Measurements from ENCODE around the gene ZBTB21.
A peak's percentile ranks its signal among the peaks of the same experiment; 100 is the strongest.

ZBTB21 gene

DNA sequence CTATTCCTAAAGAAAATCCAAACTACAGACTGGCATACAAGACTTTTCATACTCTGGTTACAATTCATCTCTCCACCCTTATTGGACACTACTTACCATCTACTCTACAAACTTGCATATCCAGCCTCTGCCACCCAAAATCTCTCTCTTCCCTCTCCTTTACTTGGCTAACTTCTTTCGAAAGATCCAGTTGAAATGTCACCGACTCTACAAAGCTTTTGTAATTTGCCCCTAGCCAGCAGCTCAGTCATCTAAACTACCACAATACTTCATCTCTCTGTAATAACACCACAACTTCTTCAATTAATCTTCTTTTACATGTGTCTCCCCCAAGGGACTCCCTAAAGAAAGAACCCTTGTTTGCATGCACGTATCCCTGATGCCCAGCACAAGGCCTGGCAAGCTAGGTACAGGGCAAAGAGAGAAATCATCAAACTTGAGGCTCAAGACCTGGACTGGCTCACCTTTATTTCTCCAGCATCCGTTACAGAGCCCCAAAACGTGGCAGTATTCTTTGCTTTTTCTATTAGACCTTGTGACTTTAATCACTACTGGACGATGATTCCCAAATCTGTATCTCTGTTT lies 2.7 kb downstream of the ZBTB21 start:
- DNase-seq (ENCODE audit: low read depth), result no peak
- TF ChIP-seq CTCF (IDR thresholded peaks at IDR 0.05; ENCODE audit: insufficient read depth, low read depth, low read length, missing control alignments), result no peak

GRCh38 chr21:42006765-42007164 lies 3.4 kb downstream of the ZBTB21 start:
- no peak overlapping the region for H3K4me3 ChIP-seq (ENCODE audit: low read length)
- DNase-seq (ENCODE audit: low read depth), result no peak
- TF ChIP-seq CTCF (IDR thresholded peaks at IDR 0.05; ENCODE audit: insufficient read depth, low read depth, low read length, missing control alignments), result no peak

More for the DNA sequence above, 2.7 kb downstream of the ZBTB21 start:
- H3K4me3 ChIP-seq (ENCODE audit: low read length), result no peak overlapping the region

DNA sequence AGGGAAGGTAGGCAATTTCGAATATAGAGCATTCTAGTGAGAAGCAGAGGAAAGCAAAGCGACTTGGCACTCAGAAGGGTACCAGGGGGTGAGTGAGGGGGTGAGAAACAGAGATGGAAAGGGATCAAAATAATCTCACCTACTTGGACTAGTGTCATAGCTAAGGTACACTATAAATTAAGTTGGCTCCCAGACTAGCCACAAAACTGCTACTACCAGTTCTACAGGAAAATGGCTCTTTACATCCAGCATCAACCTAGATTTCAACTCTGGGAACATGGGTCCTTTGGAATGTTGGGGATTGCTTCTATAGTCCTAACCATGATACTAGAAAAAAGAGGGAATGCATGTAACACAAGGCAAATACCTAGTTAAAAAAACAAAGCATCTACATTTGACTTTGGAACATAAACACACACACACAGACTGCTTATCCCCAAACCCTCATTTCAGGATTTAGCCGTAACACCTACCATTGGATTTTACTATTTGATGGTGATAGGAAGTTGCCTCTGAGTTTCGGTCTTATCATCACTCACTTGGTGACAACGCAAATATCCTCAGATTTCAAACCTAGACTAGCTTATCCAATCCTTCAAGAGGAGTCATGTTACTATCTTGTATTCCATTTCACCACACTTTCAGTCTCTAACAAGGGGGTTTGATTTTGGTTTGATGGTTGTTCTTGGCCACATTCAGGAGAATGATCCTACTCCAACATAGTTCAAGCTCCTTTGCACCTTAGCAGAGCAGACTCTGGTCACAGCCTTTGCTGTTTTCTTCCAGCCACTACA lies 5.6 kb downstream of the ZBTB21 start:
- H3K4me3 ChIP-seq (ENCODE audit: low read length), result no peak overlapping the region
- no peak for TF ChIP-seq CTCF (IDR thresholded peaks at IDR 0.05; ENCODE audit: insufficient read depth, low read depth, low read length, missing control alignments)
- DNase-seq (ENCODE audit: low read depth), result no peak

GRCh38 chr21:42003051-42003461 lies 7.1 kb downstream of the ZBTB21 start:
- no peak for DNase-seq (ENCODE audit: low read depth)
- H3K4me3 ChIP-seq (ENCODE audit: low read length), result no peak overlapping the region
- TF ChIP-seq CTCF (IDR thresholded peaks at IDR 0.05; ENCODE audit: insufficient read depth, low read depth, low read length, missing control alignments), result no peak

GRCh38 chr21:42002421-42002958 lies 7.7 kb downstream of the ZBTB21 start:
- peak; percentile 70 for DNase-seq (ENCODE audit: low read depth)
- H3K4me3 ChIP-seq (ENCODE audit: low read length), result no peak overlapping the region
- no peak for TF ChIP-seq CTCF (IDR thresholded peaks at IDR 0.05; ENCODE audit: insufficient read depth, low read depth, low read length, missing control alignments)

DNA sequence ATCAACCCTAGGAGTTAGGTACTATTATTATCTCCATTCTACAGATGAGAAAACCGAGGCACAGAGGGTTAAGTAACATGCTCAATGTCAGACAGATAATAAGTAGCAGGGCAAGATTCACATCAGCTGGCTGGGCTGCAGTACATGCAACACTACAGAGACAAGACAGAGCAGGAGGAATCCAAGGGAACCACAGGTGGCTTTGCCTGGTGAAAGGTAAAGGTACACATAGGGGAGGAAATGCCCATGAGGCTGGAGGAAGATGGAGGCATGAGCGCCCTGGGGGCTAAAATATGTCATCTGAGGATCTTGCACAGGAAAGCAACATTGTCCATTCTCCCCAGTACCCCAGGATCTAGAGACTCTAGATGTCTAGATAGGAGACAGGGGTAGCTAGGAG lies 8.4 kb downstream of the ZBTB21 start:
- no peak for DNase-seq (ENCODE audit: low read depth)
- no peak for TF ChIP-seq CTCF (IDR thresholded peaks at IDR 0.05; ENCODE audit: insufficient read depth, low read depth, low read length, missing control alignments)
- no peak overlapping the region for H3K4me3 ChIP-seq (ENCODE audit: low read length)

Data from epithelial cell of esophagus (primary cell).